GM12891 (cell line): ENCODE measurements around the gene METTL22. TPM values are rescaled to one million over a fixed set of nuclear protein-coding genes. Genes with fewer than 3 reads are reported as not detected.

ENCODE experiments used
- DNase-seq: peaks from one replicate; pipeline ENCODE4 v3.0.0; 2011; ENCODE audit warnings: low spot score; ENCODE audit not compliant: insufficient read length
- FAIRE-seq: peaks from 2 replicates; lab custom pipeline; 2011; peaks lifted over from hg19 to GRCh38; lab: Jason Lieb, UNC
- PAX5 ChIP-seq: IDR thresholded peaks from 2 replicates; pipeline ENCODE4 v1.6.1; 2011; ENCODE audit warnings: low read length, moderate library complexity, mild to moderate bottlenecking; ENCODE audit not compliant: insufficient read depth, severe bottlenecking
- POLR2A ChIP-seq: IDR thresholded peaks from 2 replicates; pipeline ENCODE4 v1.6.1; 2011; ENCODE audit warnings: low read depth, low read length, control low read depth
- POLR2AphosphoS5 ChIP-seq: IDR thresholded peaks from 2 replicates; pipeline ENCODE4 v1.6.1; 2011; ENCODE audit warnings: low read depth, low read length, control low read depth
- POU2F2 ChIP-seq: IDR thresholded peaks from 2 replicates; pipeline ENCODE4 v1.6.1; 2011; ENCODE audit warnings: low read depth, mild to moderate bottlenecking, control low read depth, low read length, moderate library complexity
- SPI1 ChIP-seq: IDR thresholded peaks from 2 replicates; pipeline ENCODE4 v1.6.1; 2011; ENCODE audit warnings: low read depth, low read length, control low read depth
- TAF1 ChIP-seq: IDR thresholded peaks from 2 replicates; pipeline ENCODE4 v1.6.1; 2011; ENCODE audit warnings: low read depth, low read length, control low read depth
- polyA plus RNA-seq: library from polyadenylated mRNA; unstranded; fragments of >200 nt; gene quantifications from one replicate; pipeline ENCODE4 v1.2.1, GENCODE V29; 2012; ENCODE audit warnings: low read depth, missing spikeins, inconsistent platforms; ENCODE audit not compliant: missing spikeins

METTL22 gene, protein sequence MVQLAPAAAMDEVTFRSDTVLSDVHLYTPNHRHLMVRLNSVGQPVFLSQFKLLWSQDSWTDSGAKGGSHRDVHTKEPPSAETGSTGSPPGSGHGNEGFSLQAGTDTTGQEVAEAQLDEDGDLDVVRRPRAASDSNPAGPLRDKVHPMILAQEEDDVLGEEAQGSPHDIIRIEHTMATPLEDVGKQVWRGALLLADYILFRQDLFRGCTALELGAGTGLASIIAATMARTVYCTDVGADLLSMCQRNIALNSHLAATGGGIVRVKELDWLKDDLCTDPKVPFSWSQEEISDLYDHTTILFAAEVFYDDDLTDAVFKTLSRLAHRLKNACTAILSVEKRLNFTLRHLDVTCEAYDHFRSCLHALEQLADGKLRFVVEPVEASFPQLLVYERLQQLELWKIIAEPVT
- 14.1 TPM for polyA plus RNA-seq

DNA sequence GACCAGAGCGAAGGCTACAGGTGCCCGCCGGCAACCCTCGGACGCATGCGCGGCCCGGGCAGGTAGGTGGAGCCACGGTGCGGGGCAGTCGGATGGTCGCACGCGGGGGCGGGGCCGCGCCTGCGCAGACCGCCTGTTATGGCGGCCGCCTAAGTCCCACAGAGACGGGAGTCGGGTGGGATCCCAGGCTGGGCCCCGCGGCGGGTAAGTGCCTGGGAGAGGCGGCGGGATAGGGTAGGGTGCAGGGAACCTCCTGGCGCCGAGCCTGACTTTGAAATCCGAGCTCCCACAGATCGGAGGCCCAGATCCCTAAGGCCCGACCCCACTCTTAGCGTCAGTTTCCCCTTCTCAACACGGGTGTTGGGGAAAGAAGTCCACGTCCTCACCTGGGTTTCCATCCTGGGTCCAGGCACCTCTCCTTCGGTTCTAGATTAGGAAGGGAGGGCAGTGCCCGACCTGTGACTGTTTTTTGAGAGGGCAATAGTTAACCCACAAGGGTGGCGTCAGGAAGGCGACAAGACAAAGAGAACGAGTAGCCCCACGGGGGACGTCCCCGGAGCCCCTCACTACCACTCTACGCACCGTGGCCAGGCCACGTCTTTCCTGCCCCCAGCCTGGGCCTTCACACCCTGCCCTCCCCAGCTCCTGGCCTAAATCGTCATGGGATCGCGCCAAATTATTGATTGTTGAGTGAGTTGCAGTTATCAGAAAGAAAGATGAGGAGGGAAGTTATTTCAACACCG is at the start of gene METTL22:
TSS of gene METTL22 (plus strand) at position 127 of the 743 bp plus-strand sequence. CDS start 3,968 bp downstream, outside the sequence.
- peak; percentile 97 for FAIRE-seq
- DNase-seq: peak; percentile 98
- TF ChIP-seq PAX5 (no peak), POU2F2 (no peak), POLR2A (peak; percentile 84), SPI1 (no peak), TAF1 (peak; percentile 63; the same call in 1 of the 2 replicates), POLR2AphosphoS5 (peak; percentile 86)

DNA sequence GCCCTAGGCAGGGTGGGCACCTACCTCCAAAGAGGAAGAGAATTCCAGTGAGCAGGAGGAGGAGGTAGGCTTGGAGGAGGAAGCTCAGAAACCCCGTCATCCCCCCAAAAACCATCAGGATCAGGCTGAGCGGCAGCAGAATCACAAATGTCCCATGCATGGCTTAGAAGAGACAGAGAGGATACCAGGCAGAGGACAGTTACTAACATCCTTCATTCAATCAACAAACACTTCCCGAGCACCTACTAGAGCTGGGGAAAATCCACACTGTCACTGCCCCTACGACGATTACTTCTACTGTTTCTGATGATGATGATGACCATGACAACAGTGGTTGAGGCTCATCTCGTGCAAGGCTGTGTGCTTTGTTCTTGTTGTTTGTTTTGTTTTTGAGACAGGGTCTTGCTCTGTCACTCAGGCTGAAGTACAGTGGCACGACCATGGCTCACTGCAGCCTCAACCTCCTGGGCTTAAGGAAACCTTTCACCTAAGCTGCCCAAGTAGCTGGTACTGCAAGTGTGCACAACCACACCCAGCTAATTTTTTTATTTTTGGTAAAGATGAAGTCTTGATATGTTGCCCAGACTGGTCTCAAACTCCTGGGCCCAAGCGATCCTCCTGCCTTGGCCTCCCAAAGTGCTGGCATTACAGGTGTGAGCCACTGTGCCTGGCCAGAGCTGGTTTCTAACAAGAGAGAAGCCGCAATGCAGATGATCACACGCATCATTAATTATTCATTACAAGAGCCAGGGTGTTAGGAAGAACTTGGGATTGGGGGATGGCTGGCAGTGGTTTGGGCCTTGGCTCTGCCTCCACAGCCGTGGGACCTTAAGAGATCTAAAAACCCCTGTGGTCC is 49.2 kb upstream of the METTL22 start:
- no peak for FAIRE-seq
- DNase-seq: no peak
- TF ChIP-seq POU2F2: no peak
- no peak for TF ChIP-seq TAF1
- TF ChIP-seq PAX5: no peak
- TF ChIP-seq POLR2A: no peak

DNA sequence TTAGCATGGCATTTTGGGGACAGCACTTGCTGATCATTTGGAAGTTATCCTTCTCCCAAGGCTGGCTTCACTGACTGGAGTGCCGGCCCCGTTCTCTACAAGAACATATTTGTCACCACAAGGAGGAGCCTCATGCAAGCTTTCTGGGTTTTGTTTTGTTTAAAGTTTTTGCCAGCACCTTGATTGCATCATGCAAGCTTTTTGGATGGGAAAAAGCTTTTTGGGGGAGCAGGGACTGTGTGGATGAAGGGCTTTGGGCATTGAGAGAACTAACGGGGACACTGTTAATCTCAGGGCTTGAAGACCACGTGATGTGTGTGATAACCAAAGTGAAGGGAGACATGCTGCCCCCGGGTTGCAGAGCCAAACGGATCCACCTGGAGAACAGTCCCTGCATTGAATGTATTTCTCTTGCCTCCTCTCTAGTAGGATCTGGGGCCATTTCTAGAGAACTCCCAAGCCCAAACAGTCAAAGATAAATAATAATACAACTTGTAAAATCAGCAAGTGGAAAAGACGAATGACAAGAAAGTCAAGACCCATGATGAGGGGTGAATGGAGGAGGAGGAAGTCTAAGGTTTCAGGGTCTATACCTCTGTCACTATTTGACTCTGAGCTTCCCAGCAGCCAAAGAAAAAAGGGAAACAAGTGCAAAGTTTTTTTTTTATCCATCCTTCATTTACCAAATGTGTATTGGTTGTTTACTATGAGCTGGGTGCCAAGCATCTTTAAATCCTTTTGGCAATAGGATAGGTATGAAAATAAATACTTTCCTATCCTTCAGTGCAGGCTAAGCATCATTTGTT is 48.4 kb upstream of the METTL22 start:
- TF ChIP-seq POU2F2 (no peak), POLR2AphosphoS5 (no peak), TAF1 (no peak), SPI1 (no peak), POLR2A (no peak), PAX5 (no peak)
- no peak for FAIRE-seq
- DNase-seq: no peak

DNA sequence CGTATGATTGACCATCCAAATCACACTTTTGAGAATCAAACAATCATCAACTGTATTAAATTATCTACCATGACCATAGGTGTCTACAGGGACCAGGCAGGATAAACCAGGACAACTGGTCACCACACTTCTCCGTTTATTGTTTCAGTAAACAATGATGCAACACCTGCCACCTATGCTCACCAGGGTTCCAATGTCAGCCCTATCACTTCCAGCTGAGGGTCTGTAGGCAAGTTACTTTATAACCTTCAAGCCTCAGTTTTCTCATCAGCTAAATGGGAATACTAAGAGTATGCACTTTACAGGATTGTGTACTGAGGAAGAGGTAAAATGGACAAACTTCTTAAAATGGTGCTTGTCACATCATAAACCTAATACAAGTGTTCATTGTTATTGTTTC is 46.1 kb upstream of the METTL22 start:
- DNase-seq: no peak
- no peak for FAIRE-seq
- TF ChIP-seq TAF1 (no peak), SPI1 (no peak), POU2F2 (no peak), POLR2AphosphoS5 (no peak), PAX5 (no peak), POLR2A (no peak)

DNA sequence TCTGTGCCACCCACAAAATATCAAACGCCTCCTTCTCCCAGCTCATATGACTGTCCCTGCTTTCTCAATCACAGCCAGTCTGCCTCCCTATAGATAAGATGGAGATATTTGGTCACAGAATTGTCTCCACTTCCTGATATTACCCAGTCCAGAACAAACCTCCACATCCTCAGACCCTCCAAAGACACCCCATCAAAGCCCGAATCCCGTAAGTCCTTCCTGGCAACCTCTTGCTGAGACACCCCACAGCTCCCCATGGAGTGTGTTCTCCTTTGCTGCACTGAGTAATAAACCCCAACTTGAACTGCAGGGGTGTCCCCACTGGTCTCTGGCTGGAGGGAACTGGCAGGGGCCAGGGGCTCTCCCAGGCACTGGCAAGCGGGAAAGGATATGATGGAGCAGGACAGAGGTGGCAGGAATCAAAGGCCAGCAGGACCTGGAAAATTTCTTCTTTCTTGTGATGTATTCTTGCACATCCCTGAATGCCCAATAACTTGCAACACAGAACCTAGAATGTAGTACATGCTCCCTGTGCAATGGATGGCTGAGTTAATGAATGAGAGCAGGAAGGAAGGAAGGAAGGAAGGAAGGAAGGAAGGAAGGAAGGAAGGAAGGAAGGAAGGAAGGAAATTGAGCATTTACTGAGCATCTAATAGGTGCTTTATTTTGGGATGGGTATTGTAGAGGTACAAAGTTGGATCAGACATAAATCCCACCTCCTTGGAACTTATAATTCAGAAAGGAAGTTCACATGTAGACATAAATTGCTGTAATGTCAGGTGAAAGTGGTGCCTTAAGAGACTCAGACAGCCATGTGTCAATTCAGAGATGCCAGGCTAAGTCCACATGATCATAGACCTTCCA is 45.1 kb upstream of the METTL22 start:
- FAIRE-seq (no peak), DNase-seq (no peak)
- no peak for TF ChIP-seq POLR2A
- TF ChIP-seq POU2F2: no peak
- TF ChIP-seq PAX5: no peak
- TF ChIP-seq SPI1: no peak
- TF ChIP-seq POLR2AphosphoS5: no peak
- TF ChIP-seq TAF1: no peak

DNA sequence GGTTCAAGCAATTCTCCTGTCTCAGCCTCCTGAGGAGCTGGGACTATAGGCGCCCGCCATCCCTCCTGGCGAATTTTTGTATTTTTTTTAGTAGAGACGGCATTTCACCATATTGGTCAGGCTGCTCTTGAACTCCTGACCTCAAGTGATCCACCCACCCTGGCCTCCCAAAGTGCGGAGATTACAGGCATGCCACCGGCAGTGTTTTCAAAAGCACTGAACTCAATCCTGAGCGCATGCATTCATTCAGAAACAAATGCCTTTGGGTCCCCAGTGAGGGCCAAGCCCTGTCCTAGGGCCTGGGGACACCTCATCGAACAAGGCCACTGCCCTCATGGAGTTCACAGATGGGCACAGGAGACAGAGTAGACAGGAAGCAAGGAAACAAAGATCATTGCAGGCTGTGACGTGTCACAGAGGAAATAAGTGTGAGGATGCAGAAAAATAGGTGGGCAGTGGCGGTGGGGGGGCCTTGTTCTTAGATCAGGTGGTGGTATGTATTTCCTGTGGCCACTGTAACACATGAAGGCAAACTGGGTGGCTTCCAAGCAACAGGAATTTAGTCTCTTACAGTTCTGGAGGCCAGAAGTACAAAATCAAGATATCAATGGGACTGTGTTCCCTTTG is 43.7 kb upstream of the METTL22 start:
- TF ChIP-seq PAX5 (no peak), TAF1 (no peak), SPI1 (no peak), POLR2AphosphoS5 (no peak), POU2F2 (no peak)
- no peak for FAIRE-seq
- DNase-seq: no peak

DNA sequence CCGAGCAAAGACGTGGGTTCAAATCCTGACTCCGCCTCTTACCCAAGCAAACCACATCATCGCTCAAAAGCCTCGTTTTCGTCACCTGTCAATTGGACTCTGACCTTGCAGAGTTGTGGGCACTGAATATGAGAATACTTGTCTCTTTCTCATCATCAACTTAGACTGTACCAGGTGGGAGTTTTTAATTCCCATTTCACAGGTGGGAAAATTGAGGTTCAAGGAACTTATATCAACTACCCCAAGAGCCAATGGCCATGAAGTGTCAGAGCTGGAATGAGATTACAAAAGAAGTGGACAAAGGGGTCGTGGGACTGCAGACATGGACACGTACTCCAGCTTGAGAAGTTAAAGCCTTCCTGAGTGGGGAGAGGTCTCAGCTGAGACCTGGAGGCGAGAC is 41.9 kb upstream of the METTL22 start:
- TF ChIP-seq TAF1 (no peak), POLR2AphosphoS5 (no peak), POLR2A (no peak), POU2F2 (no peak), PAX5 (no peak), SPI1 (no peak)
- DNase-seq (no peak), FAIRE-seq (no peak)
